Muscle layer of duodenum (tissue), 2 donors: ENCODE results near the gene GABBR2.
A peak's percentile ranks its signal among the peaks of the same experiment; 100 is the strongest.

Experiments
- H3K27ac ChIP-seq: one replicate; pipeline ENCODE4 v1.7.0; 2013; ENCODE audit warnings: mild to moderate bottlenecking, low read length
- H3K27me3 ChIP-seq: one replicate; pipeline ENCODE4 v1.7.0; 2013; ENCODE audit warnings: low read depth, mild to moderate bottlenecking, control low read depth, low read length
- H3K36me3 ChIP-seq, 2 donors: one replicate each; pipeline ENCODE4 v1.7.0; 2013; ENCODE audit warnings: low read length in 2 of 2, control low read depth in 1 of 2, mild to moderate bottlenecking in 1 of 2; ENCODE audit not compliant: insufficient read depth in 2 of 2, control insufficient read depth in 1 of 2
- H3K4me1 ChIP-seq, 2 donors: one replicate each; pipeline ENCODE4 v1.7.0; 2013; ENCODE audit warnings: low read length in 2 of 2, mild to moderate bottlenecking in 2 of 2, control low read depth in 1 of 2, moderate library complexity in 1 of 2; ENCODE audit not compliant: insufficient read depth in 2 of 2, control insufficient read depth in 1 of 2
- H3K4me3 ChIP-seq, 2 donors: one replicate each; pipeline ENCODE4 v1.7.0; 2013; ENCODE audit warnings: low read length in 2 of 2, low read depth in 1 of 2, mild to moderate bottlenecking in 1 of 2
- H3K9me3 ChIP-seq, 2 donors: one replicate each; pipeline ENCODE4 v1.7.0; 2013; ENCODE audit warnings: low read length in 2 of 2, control low read depth in 1 of 2, mild to moderate bottlenecking in 1 of 2; ENCODE audit not compliant: control insufficient read depth in 1 of 2
- donor health status: healthy.

Gene GABBR2

GRCh38 chr9:98260635-98261034 lies 448.1 kb downstream of the GABBR2 start:
- no peaks in the 10 kb centered on the region for H3K27me3 ChIP-seq
- H3K4me1 ChIP-seq, result peaks cover 4 to 8% of the 10 kb centered on the region in 2 donors
- no peaks in the 10 kb centered on the region for H3K9me3 ChIP-seq
- H3K27ac ChIP-seq, result no peak overlapping the region
- no peaks in the 10 kb centered on the region for H3K36me3 ChIP-seq
- no peak overlapping the region for H3K4me3 ChIP-seq

GRCh38 chr9:98259791-98260190 lies 448.9 kb downstream of the GABBR2 start:
- no peaks in the 10 kb centered on the region for H3K27me3 ChIP-seq
- no peak overlapping the region for H3K4me3 ChIP-seq
- H3K4me1 ChIP-seq, result peaks cover 6 to 11% of the 10 kb centered on the region in 2 donors
- H3K27ac ChIP-seq, result no peak overlapping the region
- no peaks in the 10 kb centered on the region for H3K9me3 ChIP-seq
- no peaks in the 10 kb centered on the region for H3K36me3 ChIP-seq

- peaks cover 0 to under 1% of the 10 kb centered on the region in 2 donors for H3K36me3 ChIP-seq
- H3K27ac ChIP-seq, result peak overlapping the region; percentile 94
- H3K4me1 ChIP-seq, result peaks cover 15 to 17% of the 10 kb centered on the region in 2 donors
- no peaks in the 10 kb centered on the region for H3K9me3 ChIP-seq
- H3K4me3 ChIP-seq, result peak overlapping the region; percentile 75 to 96
- no peaks in the 10 kb centered on the region for H3K27me3 ChIP-seq
These were observed 452.0 kb downstream of the GABBR2 start for GRCh38 chr9:98256756-98257155.

DNA sequence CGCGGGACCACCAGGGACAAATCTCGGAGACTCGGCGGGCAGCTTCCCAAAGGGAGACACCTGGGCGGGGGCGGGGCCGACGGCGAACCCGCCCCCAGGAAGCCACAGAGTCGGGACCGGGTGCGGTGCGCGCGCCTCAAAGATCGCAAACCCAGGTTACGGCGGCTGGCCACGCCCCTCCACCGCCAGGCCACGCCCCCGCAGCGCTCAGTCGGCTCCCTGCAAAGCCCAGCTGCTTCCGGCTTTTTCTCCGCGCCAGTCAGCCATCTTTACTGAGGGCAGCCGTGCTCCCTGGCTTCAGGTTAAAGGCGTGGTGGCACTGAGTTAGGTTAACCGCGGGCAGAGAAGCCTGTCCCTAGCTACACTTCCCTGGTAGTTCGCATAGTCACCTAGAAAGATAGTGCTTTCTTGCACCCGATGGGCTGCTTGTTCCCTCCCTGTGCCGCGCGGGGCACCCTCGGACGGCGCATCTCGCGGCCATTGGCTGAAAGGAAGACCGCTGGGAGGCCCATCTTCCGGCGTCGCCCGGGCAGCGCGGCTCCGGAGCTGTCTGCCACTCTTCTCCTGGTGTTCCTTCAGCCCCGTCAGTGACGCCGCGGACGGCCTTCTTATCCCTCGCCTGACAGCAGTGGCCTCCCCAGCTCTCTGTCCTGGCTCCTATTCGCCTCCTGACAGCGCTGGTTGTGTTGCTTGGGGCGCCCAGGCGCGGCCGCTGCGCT lies 453.0 kb downstream of the GABBR2 start, which contains the start of gene TBC1D2:
TSS of gene TBC1D2 (minus strand) at position 72 of the 719 bp plus-strand sequence. CDS start 108 bp downstream, outside the sequence.
- Histone ChIP-seq H3K9me3 (no peaks in the 10 kb centered on the region), H3K27ac (peak within 1 kb of the TSS; percentile 94), H3K27me3 (no peaks in the 10 kb centered on the region), H3K4me3 (peak within 1 kb of the TSS; percentile 75 to 96), H3K4me1 (peaks cover 15 to 17% of the 10 kb centered on the region in 2 donors), H3K36me3 (peaks cover 0 to 4% of the 10 kb centered on the region in 2 donors)

DNA sequence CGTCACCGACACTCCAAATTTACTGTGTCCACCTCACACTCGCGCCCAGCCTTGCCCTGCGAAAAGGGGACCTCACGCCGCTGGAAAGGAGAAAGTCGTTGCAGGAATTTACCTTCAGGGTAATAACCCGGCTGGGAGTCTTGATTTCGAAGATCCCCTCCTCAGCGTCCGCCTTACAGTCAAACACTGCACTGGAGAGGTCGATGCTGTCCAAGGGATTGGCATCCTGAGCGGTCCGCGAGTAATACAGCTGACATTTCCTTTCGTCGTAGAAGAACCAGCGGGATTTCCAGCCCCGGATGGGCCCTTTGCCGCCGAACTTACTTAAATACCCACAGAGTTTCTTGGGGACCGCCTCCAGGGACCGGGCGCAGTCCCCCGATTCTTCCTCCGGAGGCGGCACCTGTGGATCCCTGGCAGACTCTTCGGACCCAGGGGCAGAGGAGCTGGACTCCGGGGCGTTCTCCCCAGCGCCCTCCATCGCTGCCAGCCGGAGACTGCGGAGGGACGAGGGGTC lies 453.6 kb downstream of the GABBR2 start:
- Histone ChIP-seq H3K4me3 (peak overlapping the region; percentile 75 to 96), H3K27me3 (no peaks in the 10 kb centered on the region), H3K4me1 (peaks cover 15 to 17% of the 10 kb centered on the region in 2 donors), H3K27ac (peak overlapping the region; percentile 94), H3K36me3 (peaks cover 0 to 4% of the 10 kb centered on the region in 2 donors), H3K9me3 (no peaks in the 10 kb centered on the region)

- peaks cover 15 to 17% of the 10 kb centered on the region in 2 donors for H3K4me1 ChIP-seq
These were observed 454.3 kb downstream of the GABBR2 start for GRCh38 chr9:98254228-98255060.

GRCh38 chr9:98253565-98253964 lies 455.2 kb downstream of the GABBR2 start:
- H3K27ac ChIP-seq, result no peak overlapping the region
- peak overlapping the region in 1 of 2 donors; percentile 26 for H3K4me3 ChIP-seq
- no peaks in the 10 kb centered on the region for H3K9me3 ChIP-seq
- H3K36me3 ChIP-seq, result peaks cover 0 to 11% of the 10 kb centered on the region in 2 donors
- H3K27me3 ChIP-seq, result no peaks in the 10 kb centered on the region
- H3K4me1 ChIP-seq, result peaks cover 15 to 17% of the 10 kb centered on the region in 2 donors

More at GRCh38 chr9:98254228-98255060, 454.3 kb downstream of the GABBR2 start:
- Histone ChIP-seq H3K36me3 (peaks cover 0 to 4% of the 10 kb centered on the region in 2 donors), H3K27ac (peak overlapping the region; percentile 94), H3K27me3 (no peaks in the 10 kb centered on the region), H3K4me3 (peak overlapping the region; percentile 75 to 96), H3K9me3 (no peaks in the 10 kb centered on the region)

GRCh38 chr9:98251551-98251950 lies 457.2 kb downstream of the GABBR2 start:
- H3K27ac ChIP-seq, result no peak overlapping the region
- peaks cover 0 to 11% of the 10 kb centered on the region in 2 donors for H3K36me3 ChIP-seq
- no peaks in the 10 kb centered on the region for H3K9me3 ChIP-seq
- no peaks in the 10 kb centered on the region for H3K27me3 ChIP-seq
- peaks cover 12% of the 10 kb centered on the region in 2 donors for H3K4me1 ChIP-seq
- H3K4me3 ChIP-seq, result no peak overlapping the region

- no peaks in the 10 kb centered on the region for H3K9me3 ChIP-seq
- H3K4me1 ChIP-seq, result peaks cover 6 to 9% of the 10 kb centered on the region in 2 donors
- no peaks in the 10 kb centered on the region for H3K27me3 ChIP-seq
- H3K36me3 ChIP-seq, result peaks cover 0 to 11% of the 10 kb centered on the region in 2 donors
- no peak overlapping the region for H3K27ac ChIP-seq
- no peak overlapping the region for H3K4me3 ChIP-seq
These were observed 459.0 kb downstream of the GABBR2 start for GRCh38 chr9:98249771-98250170.

GRCh38 chr9:98248737-98249474 lies 459.8 kb downstream of the GABBR2 start:
- H3K4me1 ChIP-seq, result peaks cover 0 to 3% of the 10 kb centered on the region in 2 donors
- H3K27ac ChIP-seq, result peak overlapping the region; percentile 69
- no peaks in the 10 kb centered on the region for H3K9me3 ChIP-seq
- H3K27me3 ChIP-seq, result no peaks in the 10 kb centered on the region
- H3K36me3 ChIP-seq, result peaks cover 0 to 11% of the 10 kb centered on the region in 2 donors
- H3K4me3 ChIP-seq, result no peak overlapping the region
